H9 (cell line): ENCODE results near the gene LRP1B. TPM values are rescaled to one million over a fixed set of nuclear protein-coding genes. Genes with fewer than 3 reads are reported as not detected.

Experiments used
- DNase-seq: peaks from one replicate; pipeline ENCODE4 v3.0.0-alpha.2; 2017
- H2AFZ ChIP-seq: one replicate; pipeline ENCODE4 v1.6.1; 2013; ENCODE audit warnings: mild to moderate bottlenecking, low read length, control low read depth, moderate library complexity
- H2AK5ac ChIP-seq: 2 replicates; pipeline ENCODE4 v1.6.1; 2013; ENCODE audit warnings: low read length, control low read depth, mixed read lengths; ENCODE audit not compliant: insufficient read length
- H2BK120ac ChIP-seq: one replicate; pipeline ENCODE4 v1.6.1; 2013; ENCODE audit warnings: low read depth, mild to moderate bottlenecking, low read length, control low read depth, inconsistent platforms; ENCODE audit not compliant: poor library complexity, severe bottlenecking
- H2BK12ac ChIP-seq: 2 replicates; pipeline ENCODE4 v1.6.1; 2013; ENCODE audit warnings: low read length, control low read depth, mixed read lengths, low read depth; ENCODE audit not compliant: insufficient read length
- H2BK15ac ChIP-seq: 2 replicates; pipeline ENCODE4 v1.6.1; 2013; ENCODE audit warnings: low read depth, low read length, control low read depth
- H2BK20ac ChIP-seq: one replicate; pipeline ENCODE4 v1.6.1; 2013; ENCODE audit warnings: low read depth, mild to moderate bottlenecking, low read length, control low read depth, inconsistent platforms; ENCODE audit not compliant: poor library complexity, severe bottlenecking
- H2BK5ac ChIP-seq: 2 replicates; pipeline ENCODE4 v1.6.1; 2013; ENCODE audit warnings: low read length, control low read depth, mixed read lengths; ENCODE audit not compliant: insufficient read length
- H3K14ac ChIP-seq: 2 replicates; pipeline ENCODE4 v1.6.1; 2013; ENCODE audit warnings: low read length, control low read depth; ENCODE audit not compliant: insufficient read depth
- H3K18ac ChIP-seq: 2 replicates; pipeline ENCODE4 v1.6.1; 2013; ENCODE audit warnings: low read depth, mild to moderate bottlenecking, mixed read lengths, low read length, control low read depth; ENCODE audit not compliant: insufficient read length
- H3K23ac ChIP-seq: 2 replicates; pipeline ENCODE4 v1.6.1; 2013; ENCODE audit warnings: low read length, control low read depth, mixed read lengths, low read depth; ENCODE audit not compliant: insufficient read length
- H3K23me2 ChIP-seq: 2 replicates; pipeline ENCODE4 v1.6.1; 2013; ENCODE audit warnings: low read depth, mild to moderate bottlenecking, mixed read lengths, low read length, control low read depth; ENCODE audit not compliant: insufficient read length, poor library complexity, severe bottlenecking
- H3K27ac ChIP-seq: 2 replicates; pipeline ENCODE4 v1.5.1; 2013; ENCODE audit warnings: low read length, control low read depth, mixed read lengths, low read depth; ENCODE audit not compliant: insufficient read length
- H3K27me3 ChIP-seq: 2 replicates; pipeline ENCODE4 v1.6.1; 2013; ENCODE audit warnings: low read length, control low read depth, inconsistent platforms; ENCODE audit not compliant: insufficient read depth
- H3K4ac ChIP-seq: 2 replicates; pipeline ENCODE4 v1.6.1; 2013; ENCODE audit warnings: low read depth, mild to moderate bottlenecking, control low read depth, inconsistent platforms, low read length, moderate library complexity
- H3K4me1 ChIP-seq: 2 replicates; pipeline ENCODE4 v1.6.1; 2013; ENCODE audit warnings: low read length, control low read depth, inconsistent platforms; ENCODE audit not compliant: insufficient read depth
- H3K4me2 ChIP-seq: 2 replicates; pipeline ENCODE4 v1.6.1; 2013; ENCODE audit warnings: low read length, control low read depth, mixed read lengths; ENCODE audit not compliant: insufficient read length, insufficient read depth
- H3K56ac ChIP-seq: 2 replicates; pipeline ENCODE4 v1.6.1; 2013; ENCODE audit warnings: low read depth, mild to moderate bottlenecking, mixed read lengths, low read length, control low read depth; ENCODE audit not compliant: insufficient read length
- H3K79me1 ChIP-seq: 2 replicates; pipeline ENCODE4 v1.6.1; 2013; ENCODE audit warnings: low read depth, mild to moderate bottlenecking, moderate library complexity, low read length, control low read depth, inconsistent platforms; ENCODE audit not compliant: insufficient read depth, poor library complexity, severe bottlenecking
- H3K79me2 ChIP-seq: 2 replicates; pipeline ENCODE4 v1.6.1; 2013; ENCODE audit warnings: low read length, control low read depth, inconsistent platforms; ENCODE audit not compliant: insufficient read depth
- H3K9ac ChIP-seq: 2 replicates; pipeline ENCODE4 v1.6.1; 2013; ENCODE audit warnings: low read length, control low read depth, mixed read lengths; ENCODE audit not compliant: insufficient read length; ENCODE audit errors: extremely low read depth
- H3K9me3 ChIP-seq: one replicate; pipeline ENCODE4 v1.6.1; 2013; ENCODE audit warnings: low read depth, low read length, inconsistent platforms; ENCODE audit not compliant: control insufficient read depth
- H3T11ph ChIP-seq: one replicate; pipeline ENCODE4 v1.6.1; 2013; ENCODE audit warnings: mild to moderate bottlenecking, low read length, control low read depth, inconsistent platforms
- H4K20me1 ChIP-seq: one replicate; pipeline ENCODE4 v1.6.1; 2013; ENCODE audit not compliant: control insufficient read depth, insufficient read length, insufficient read depth
- H4K5ac ChIP-seq: 2 replicates; pipeline ENCODE4 v1.6.1; 2013; ENCODE audit warnings: low read depth, mild to moderate bottlenecking, mixed read lengths, low read length, control low read depth; ENCODE audit not compliant: insufficient read length
- H4K8ac ChIP-seq: replicated peaks from 2 replicates; pipeline ENCODE4 v1.6.1; 2013; ENCODE audit warnings: low read length, control low read depth, mixed read lengths, low read depth; ENCODE audit not compliant: insufficient read length
- H4K91ac ChIP-seq: 2 replicates; pipeline ENCODE4 v1.6.1; 2013; ENCODE audit warnings: low read depth, mild to moderate bottlenecking, moderate library complexity, mixed read lengths, low read length, control low read depth; ENCODE audit not compliant: insufficient read length
- H3K27ac Mint-ChIP-seq, 3 experiments: 2 replicates in 2 of 3; 3 replicates in 1 of 3; pipeline ENCODE4 v1.8.0; 2020 to 2021; ENCODE audit warnings: mixed read lengths in 3 of 3, mild to moderate bottlenecking in 1 of 3, moderate library complexity in 1 of 3
- H3K27me3 Mint-ChIP-seq: 2 replicates; pipeline ENCODE4 v1.8.0; 2021; ENCODE audit warnings: low read depth, mild to moderate bottlenecking, moderate library complexity, mixed read lengths
- H3K36me3 Mint-ChIP-seq, 3 experiments: 2 replicates in 2 of 3; 3 replicates in 1 of 3; pipeline ENCODE4 v1.8.0; 2020 to 2021; ENCODE audit warnings: low read depth in 3 of 3, mixed read lengths in 3 of 3; ENCODE audit not compliant: insufficient read depth in 1 of 3
- H3K4me1 Mint-ChIP-seq, 2 experiments: 2 replicates each; pipeline ENCODE4 v1.8.0; 2020; ENCODE audit warnings: mixed read lengths in 2 of 2
- H3K4me3 Mint-ChIP-seq, 2 experiments: 2 replicates in 1 of 2; 3 replicates in 1 of 2; pipeline ENCODE4 v1.8.0; 2020 to 2021; ENCODE audit warnings: mild to moderate bottlenecking in 2 of 2, mixed read lengths in 2 of 2, moderate library complexity in 1 of 2
- H3K9me3 Mint-ChIP-seq, 2 experiments: 2 replicates in 1 of 2; 3 replicates in 1 of 2; pipeline ENCODE4 v1.8.0; 2020; ENCODE audit warnings: mild to moderate bottlenecking in 2 of 2, mixed read lengths in 2 of 2, moderate library complexity in 1 of 2
- CTCF ChIP-seq: fragments of 200-600 bp; sonication (generic); conservative IDR thresholded peaks from 3 replicates; pipeline ENCODE4 v1.8.0; 2021; ENCODE audit warnings: antibody characterized with exemption, mild to moderate bottlenecking
- WGBS: extraction: QIAGEN DNeasy Blood & Tissue Kit; methylation state at CpG from one replicate; pipeline ENCODE4 v1.1.7; 2013; ENCODE audit warnings: missing lambda C conversion rate, low lambda C conversion rate, mixed read lengths; ENCODE audit not compliant: insufficient read length; ENCODE audit errors: extremely low coverage; 5-methylcytosine and 5-hydroxymethylcytosine counted together
- total RNA-seq: library from RNA; stranded (reverse); gene quantifications from 2 replicates; pipeline ENCODE4 v1.2.1, GENCODE V29; 2021

Gene LRP1B
- total RNA-seq, 1 experiment from 2014 or later = not detected

- Histone ChIP-seq H2AK5ac (no peak overlapping the region), H2BK12ac (no peak overlapping the region), H3K14ac (no peak overlapping the region), H2BK120ac (no peak overlapping the region), H3K4me1 (no peaks in the 10 kb centered on the region), H3K4ac (no peak overlapping the region), H3K56ac (no peak overlapping the region), H4K8ac (no peak overlapping the region), H2AFZ (no peak overlapping the region), H2BK15ac (no peak overlapping the region), H3K23ac (no peak overlapping the region), H3K79me1 (no peaks in the 10 kb centered on the region), H3K27ac (no peak overlapping the region), H3K79me2 (no peaks in the 10 kb centered on the region), H3T11ph (no peak overlapping the region), H2BK5ac (no peak overlapping the region), H2BK20ac (no peak overlapping the region), H3K27me3 (no peaks in the 10 kb centered on the region), H3K9me3 (no peaks in the 10 kb centered on the region), H3K18ac (no peak overlapping the region), H4K5ac (no peak overlapping the region), H3K4me2 (no peak overlapping the region), H3K23me2 (no peaks in the 10 kb centered on the region), H4K20me1 (no peaks in the 10 kb centered on the region), H4K91ac (no peak overlapping the region), H3K9ac (no peak overlapping the region)
- H3K4me3 Mint-ChIP-seq = no peak overlapping the region
- H3K4me1 Mint-ChIP-seq = peaks cover 7 to 11% of the 10 kb centered on the region in 2 experiments
- H3K9me3 Mint-ChIP-seq = no peaks in the 10 kb centered on the region
- no peak for TF ChIP-seq CTCF
- H3K36me3 Mint-ChIP-seq = no peaks in the 10 kb centered on the region
- no peak for DNase-seq
- no peak overlapping the region for H3K27ac Mint-ChIP-seq
- H3K27me3 Mint-ChIP-seq = no peaks in the 10 kb centered on the region
- WGBS = no CpG with 5 or more reads among the region's 3 CpGs
These were observed 74.0 kb downstream of the LRP1B start for GRCh38 chr2:142056784-142057183.
